GM21825 (cell line): ENCODE measurements around the gene ACOT7.
"Not testable (repeated sequence)": the region's sequence is repeated elsewhere in the genome, so short reads cannot be mapped to it uniquely, and the experiment has no call there.

Source experiments
- ATAC-seq: cut with Tn5 transposase; IDR thresholded peaks from one replicate; pipeline ENCODE4 v1.9.1; 2021; ENCODE audit warnings: mild to moderate bottlenecking, moderate library complexity; ENCODE audit not compliant: unreplicated experiment

Gene ACOT7

DNA sequence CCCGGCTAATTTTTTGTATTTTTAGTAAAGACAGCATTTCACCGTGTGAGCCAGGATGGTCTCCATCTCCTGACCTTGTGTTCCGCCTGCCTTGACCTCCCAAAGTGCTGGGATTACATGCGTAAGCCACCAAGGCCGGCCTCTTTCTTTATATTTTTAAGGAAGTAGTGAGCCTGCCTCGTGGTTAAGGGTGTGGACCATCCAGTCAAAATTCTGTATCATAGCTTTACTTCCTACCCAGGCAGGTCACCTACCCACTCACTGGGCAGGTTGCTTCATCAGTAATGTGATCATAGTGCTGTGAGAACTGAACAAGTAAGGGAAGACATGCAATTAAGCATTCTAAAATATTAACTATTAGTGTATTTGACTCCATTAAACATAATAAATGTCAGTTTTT lies 8.1 kb upstream of the ACOT7 start:
- no peak for ATAC-seq

DNA sequence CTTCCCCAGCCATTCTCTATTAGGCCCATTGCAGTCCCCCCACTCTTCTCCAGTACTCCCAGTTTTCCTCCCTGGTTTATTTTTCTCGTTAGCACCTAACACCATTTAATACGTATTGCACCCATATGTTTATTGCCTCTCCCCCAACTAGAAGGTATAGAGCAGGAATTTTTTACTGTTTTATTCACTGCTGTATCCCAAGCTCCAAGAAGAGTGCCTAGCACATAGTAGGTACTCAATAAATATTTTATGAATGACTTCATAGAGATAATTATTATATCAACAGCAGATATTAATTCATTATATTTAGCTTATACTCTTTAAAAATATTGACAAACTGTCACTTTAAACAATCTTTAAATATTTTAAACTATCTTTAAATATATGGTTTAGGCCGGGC lies 5.7 kb upstream of the ACOT7 start:
- ATAC-seq = no peak

DNA sequence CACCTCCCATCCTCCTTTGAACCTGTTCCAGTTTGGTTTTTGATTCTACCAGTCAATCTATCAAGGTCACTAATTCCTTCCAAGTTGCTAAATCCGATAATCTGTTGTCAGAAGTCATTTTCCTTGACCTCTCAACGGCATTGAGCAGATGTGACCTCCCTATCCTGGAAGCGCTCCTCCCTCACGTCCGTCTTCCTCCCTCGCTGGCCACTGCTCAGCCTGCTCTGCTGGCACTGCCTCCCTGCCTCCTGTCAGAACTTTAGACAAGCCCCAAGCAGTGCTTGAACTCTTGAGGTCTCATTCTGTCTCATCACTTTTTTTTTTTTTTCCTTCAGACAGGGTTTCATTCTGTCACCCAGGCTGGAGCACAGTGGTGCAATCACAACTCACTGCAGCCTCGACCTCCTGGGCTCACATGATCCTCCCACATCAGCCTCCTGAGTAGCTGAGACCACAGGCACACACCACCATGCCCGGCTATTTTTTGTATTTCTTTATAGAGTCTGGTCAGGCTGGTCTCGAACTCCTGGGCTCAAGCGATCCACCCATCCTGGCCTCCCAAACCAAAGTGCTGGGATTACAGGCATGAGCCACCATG lies 4.4 kb upstream of the ACOT7 start:
- no peak for ATAC-seq

DNA sequence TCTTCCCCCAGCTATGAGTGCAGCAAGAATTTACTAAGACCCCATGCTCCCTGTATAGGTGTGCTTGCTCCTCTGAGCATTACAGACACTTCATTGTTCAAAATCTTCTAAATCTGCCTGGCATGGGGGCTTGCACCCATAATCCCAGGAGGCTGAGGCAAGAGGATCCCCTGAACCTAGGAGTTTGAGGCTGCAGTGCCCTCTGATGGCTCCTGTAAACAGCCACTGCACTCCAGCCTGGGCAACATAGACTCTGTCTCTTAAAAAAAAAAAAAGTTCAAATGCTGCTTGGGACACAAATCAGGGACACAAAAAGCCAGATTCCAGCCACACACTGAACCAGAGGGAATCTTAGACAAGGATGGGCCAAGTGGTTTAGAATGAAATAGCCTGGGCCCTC lies 3.4 kb upstream of the ACOT7 start:
- no peak for ATAC-seq

DNA sequence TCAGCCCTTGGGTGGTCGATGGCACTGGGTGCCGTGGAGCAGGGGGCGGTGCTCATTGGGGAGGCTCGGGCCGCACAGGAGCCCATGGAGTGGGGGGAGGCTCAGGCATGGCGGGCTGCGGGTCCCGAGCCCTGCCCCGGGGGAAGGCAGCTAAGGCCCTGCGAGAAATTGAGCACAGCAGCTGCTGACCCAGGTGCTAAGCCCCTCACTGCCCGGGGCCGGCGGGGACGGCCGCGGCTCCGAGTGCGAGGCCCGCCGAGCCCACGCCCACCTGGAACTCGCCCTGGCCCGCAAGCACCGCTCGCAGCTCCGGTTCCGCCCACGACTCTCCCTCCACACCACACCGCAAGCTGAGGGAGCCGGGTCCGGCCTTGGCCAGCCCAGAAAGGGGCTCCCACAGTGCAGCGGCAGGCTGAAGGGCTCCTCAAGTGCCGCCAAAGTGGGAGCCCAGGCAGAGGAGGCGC lies 2.2 kb upstream of the ACOT7 start:
- ATAC-seq = not testable (repeated sequence)

- not testable (repeated sequence) for ATAC-seq
Observed at GRCh38 chr1:6395130-6395529, 1.6 kb upstream of the ACOT7 start.

- no peak for ATAC-seq
Observed at GRCh38 chr1:6392809-6393399, 663 bp downstream of the ACOT7 start.

GRCh38 chr1:6391951-6392808 lies 1.4 kb downstream of the ACOT7 start:
- ATAC-seq = no peak

DNA sequence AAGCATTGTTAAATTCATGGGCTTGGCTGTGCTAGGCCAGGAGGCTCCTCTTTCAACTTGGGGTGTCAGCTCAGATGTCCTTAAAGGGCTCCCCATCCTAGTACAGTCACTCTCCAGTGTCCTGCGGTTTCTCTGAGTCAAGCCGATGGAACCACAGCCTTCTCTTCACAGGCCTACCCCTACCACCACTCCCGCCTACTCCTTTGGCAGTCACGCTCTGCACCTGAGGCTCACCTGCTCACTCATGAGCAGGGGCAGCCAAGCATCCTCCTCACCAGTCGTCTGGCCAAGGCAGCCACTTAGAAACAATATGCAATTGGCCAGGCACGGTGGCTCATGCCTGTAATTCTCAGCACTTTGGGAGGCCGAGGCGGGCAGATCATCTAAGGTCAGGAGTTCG lies 3.6 kb downstream of the ACOT7 start:
- no peak for ATAC-seq

GRCh38 chr1:6386371-6386949 lies 7.1 kb downstream of the ACOT7 start:
- ATAC-seq = no peak

- no peak for ATAC-seq
Observed at GRCh38 chr1:6385488-6386191, 7.9 kb downstream of the ACOT7 start.

- ATAC-seq = no peak
Observed at GRCh38 chr1:6384962-6385361, 8.6 kb downstream of the ACOT7 start.

DNA sequence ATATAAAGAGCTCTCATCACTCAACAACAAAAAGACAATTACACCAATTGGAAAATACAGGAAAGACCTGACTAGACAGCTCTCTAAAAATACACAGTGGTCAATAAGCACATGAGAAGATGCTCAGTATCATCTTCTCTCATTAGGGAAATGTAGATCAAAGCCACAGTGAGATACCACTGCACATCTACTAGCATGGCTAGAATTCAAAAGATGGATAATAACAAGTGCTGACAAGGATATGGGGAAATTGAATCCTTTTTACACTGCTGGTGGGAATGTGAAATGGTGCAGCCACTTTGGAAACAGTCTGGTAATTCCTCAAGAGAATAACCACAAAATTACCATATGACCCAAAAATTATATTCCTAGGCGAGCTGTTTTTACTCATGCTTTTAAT lies 9.4 kb downstream of the ACOT7 start:
- no peak for ATAC-seq

- no peak for ATAC-seq
Observed at GRCh38 chr1:6380037-6380436, 13.5 kb downstream of the ACOT7 start.

GRCh38 chr1:6378096-6378746 lies 15.3 kb downstream of the ACOT7 start:
- ATAC-seq = no peak

DNA sequence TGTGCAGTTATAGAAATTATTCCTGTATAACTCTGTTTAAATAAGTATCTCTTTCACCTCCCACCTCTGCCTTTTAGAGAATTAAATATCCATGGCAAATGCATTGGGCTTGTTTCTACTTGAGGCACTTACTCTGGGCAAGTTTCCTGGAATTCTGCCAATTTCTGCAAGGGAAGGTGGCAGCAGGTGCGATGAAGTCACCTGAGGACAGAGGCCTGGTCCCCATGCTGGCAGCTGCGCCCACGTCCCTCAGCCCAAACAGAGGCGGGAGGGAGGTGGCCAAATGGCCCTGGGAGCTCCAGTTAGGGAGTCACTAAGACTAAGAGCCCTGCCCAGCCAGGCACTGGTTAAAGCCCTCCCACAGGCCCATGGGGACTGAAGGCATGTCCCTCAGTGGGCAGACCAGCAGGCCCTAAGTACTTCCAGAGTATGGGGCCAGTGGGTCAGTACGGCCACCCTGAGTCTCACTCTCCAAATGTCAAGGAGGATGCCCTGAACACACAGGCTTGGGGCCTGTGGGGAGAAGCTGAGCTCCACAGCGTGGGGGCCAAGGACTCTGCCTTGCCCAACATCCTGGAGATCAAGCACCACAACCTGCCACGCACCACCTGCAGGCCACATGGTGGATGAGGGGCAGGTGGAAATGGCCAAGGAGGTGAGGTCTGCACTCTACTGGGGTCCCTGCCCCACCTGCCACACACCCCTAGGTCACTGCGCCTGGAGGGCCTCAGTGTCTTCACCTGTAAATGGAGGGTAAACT lies 19.4 kb downstream of the ACOT7 start:
- no peak for ATAC-seq

DNA sequence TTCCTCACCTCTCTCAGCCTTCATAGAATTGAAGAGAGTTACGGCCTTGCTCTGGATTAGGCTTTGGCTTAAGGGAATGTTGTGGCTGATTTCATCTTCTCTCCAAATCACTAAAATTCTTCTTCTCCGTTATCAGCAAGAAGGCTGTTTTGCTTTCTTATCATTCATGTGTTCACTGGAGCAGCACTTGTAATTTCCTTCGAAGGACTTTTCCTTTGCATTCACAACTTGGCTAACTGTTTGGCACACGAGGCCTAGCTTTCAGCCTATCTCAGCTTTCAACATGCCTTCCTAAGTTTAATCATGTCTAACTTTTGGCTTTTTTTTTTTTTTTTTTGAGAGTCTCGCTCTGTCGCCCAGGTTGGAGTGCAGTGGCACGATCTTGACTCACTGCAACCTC lies 21.3 kb downstream of the ACOT7 start:
- not testable (repeated sequence) for ATAC-seq

GRCh38 chr1:6370006-6370405 lies 23.6 kb downstream of the ACOT7 start:
- no peak for ATAC-seq

- ATAC-seq = no peak
Observed at GRCh38 chr1:6367381-6368012, 26.1 kb downstream of the ACOT7 start.
